IMR-90 (cell line): ENCODE measurements around the gene FLT1. TPM values are rescaled to one million over a fixed set of nuclear protein-coding genes. Genes with fewer than 3 reads are reported as not detected.

ENCODE experiments used
- ATAC-seq: fragments of 200-7000 bp; cut with Tn5 transposase; 2 replicates; pipeline ENCODE4 v1.9.1; 2020; ENCODE audit warnings: low read depth, mild to moderate bottlenecking, moderate library complexity
- BruUV-seq: library from RNA; stranded (reverse); fragments of 400-500 nt; replicated peaks from 2 replicates; lab custom pipeline; 2021; lab: Mats Ljungman, UMichigan
- CTCF ChIA-PET: fragments of 300-600 bp; formaldehyde crosslinking; extraction: SDS; loops from one replicate; lab custom pipeline; 2021; ENCODE audit warnings: antibody characterized with exemption; lab: Yijun Ruan, JAX
- POLR2A ChIA-PET: fragments of 300-600 bp; sonication (Branson Sonifier 250); formaldehyde crosslinking; loops from one replicate; lab custom pipeline; 2022; ENCODE audit warnings: antibody characterized with exemption; ENCODE audit not compliant: unreplicated experiment; lab: Charles Lee
- DNase-seq: peaks from one replicate; pipeline ENCODE4 v3.0.0; 2013
- H2AFZ ChIP-seq: replicated peaks from 2 replicates; pipeline ENCODE3; 2013; ENCODE audit warnings: low read length, mild to moderate bottlenecking; ENCODE audit not compliant: poor library complexity
- H2AK5ac ChIP-seq: 2 replicates; pipeline ENCODE4 v1.6.1; 2013; ENCODE audit warnings: low read depth, low read length, inconsistent platforms
- H2AK9ac ChIP-seq: replicated peaks from 2 replicates; pipeline ENCODE3; 2013; ENCODE audit warnings: mild to moderate bottlenecking, low read depth, low read length, moderate library complexity; ENCODE audit not compliant: poor library complexity
- H2BK120ac ChIP-seq: 2 replicates; pipeline ENCODE4 v1.6.1; 2013; ENCODE audit warnings: low read depth, low read length, inconsistent platforms
- H2BK15ac ChIP-seq: 3 replicates; pipeline ENCODE4 v1.6.1; 2013; ENCODE audit warnings: low read depth, low read length, inconsistent platforms
- H2BK20ac ChIP-seq: 2 replicates; pipeline ENCODE4 v1.6.1; 2013; ENCODE audit warnings: low read depth, mild to moderate bottlenecking, inconsistent platforms, low read length, moderate library complexity
- H2BK5ac ChIP-seq: 2 replicates; pipeline ENCODE4 v1.6.1; 2013; ENCODE audit warnings: mild to moderate bottlenecking, low read depth, low read length, inconsistent platforms; ENCODE audit not compliant: poor library complexity, severe bottlenecking
- H3K14ac ChIP-seq: replicated peaks from 2 replicates; pipeline ENCODE4 v1.6.1; 2013; ENCODE audit warnings: low read depth, low read length, inconsistent platforms
- H3K18ac ChIP-seq: 2 replicates; pipeline ENCODE4 v1.6.1; 2013; ENCODE audit warnings: low read depth, low read length, control low read depth
- H3K23ac ChIP-seq: 2 replicates; pipeline ENCODE4 v1.6.1; 2013; ENCODE audit warnings: low read depth, low read length, inconsistent platforms
- H3K27ac ChIP-seq: 2 replicates; pipeline ENCODE4 v1.5.1; 2013; ENCODE audit warnings: mild to moderate bottlenecking, control low read depth, low read length; ENCODE audit not compliant: insufficient read depth
- H3K27me3 ChIP-seq: 2 replicates; pipeline ENCODE4 v1.6.1; 2013; ENCODE audit warnings: low read length; ENCODE audit not compliant: control insufficient read depth, insufficient read depth
- H3K36me3 ChIP-seq: 2 replicates; pipeline ENCODE4 v1.6.1; 2013; ENCODE audit warnings: low read length, mixed read lengths; ENCODE audit not compliant: control insufficient read depth, insufficient read depth
- H3K4ac ChIP-seq: 2 replicates; pipeline ENCODE4 v1.6.1; 2013; ENCODE audit warnings: low read depth, low read length, inconsistent platforms
- H3K4me1 ChIP-seq: 2 replicates; pipeline ENCODE4 v1.6.1; 2013; ENCODE audit warnings: low read length, mixed read lengths; ENCODE audit not compliant: control insufficient read depth, insufficient read depth
- H3K4me2 ChIP-seq: 2 replicates; pipeline ENCODE4 v1.6.1; 2013; ENCODE audit warnings: low read depth, mild to moderate bottlenecking, control low read depth, low read length, moderate library complexity
- H3K4me3 ChIP-seq: 2 replicates; pipeline ENCODE4 v1.5.1; 2013; ENCODE audit warnings: low read depth, mild to moderate bottlenecking, control low read depth, low read length, moderate library complexity; ENCODE audit not compliant: insufficient read depth
- H3K56ac ChIP-seq: 2 replicates; pipeline ENCODE4 v1.6.1; 2013; ENCODE audit warnings: low read length, inconsistent platforms; ENCODE audit not compliant: insufficient read depth; ENCODE audit errors: extremely low read depth
- H3K79me1 ChIP-seq, 2 experiments: 2 replicates each; pipeline ENCODE4 v1.6.1; 2013; ENCODE audit warnings: low read length in 2 of 2, inconsistent platforms in 1 of 2, low read depth in 1 of 2
- H3K9ac ChIP-seq: 2 replicates; pipeline ENCODE4 v1.6.1; 2013; ENCODE audit warnings: low read depth, low read length, control low read depth
- H3K9me1 ChIP-seq: 2 replicates; pipeline ENCODE4 v1.6.1; 2013; ENCODE audit warnings: low read length, inconsistent platforms; ENCODE audit not compliant: insufficient read depth
- H3K9me3 ChIP-seq: 2 replicates; pipeline ENCODE4 v1.6.1; 2013; ENCODE audit warnings: low read length; ENCODE audit not compliant: control insufficient read depth, insufficient read depth
- H4K20me1 ChIP-seq: 2 replicates; pipeline ENCODE4 v1.6.1; 2013; ENCODE audit warnings: low read length, inconsistent platforms; ENCODE audit not compliant: insufficient read depth
- H4K5ac ChIP-seq: 2 replicates; pipeline ENCODE4 v1.6.1; 2013; ENCODE audit warnings: mild to moderate bottlenecking, low read depth, low read length, control low read depth
- H4K8ac ChIP-seq, 2 experiments: 2 replicates each; pipeline ENCODE4 v1.6.1; 2013; ENCODE audit warnings: low read depth in 2 of 2, low read length in 2 of 2, control low read depth in 1 of 2, inconsistent platforms in 1 of 2
- H4K91ac ChIP-seq: 2 replicates; pipeline ENCODE4 v1.6.1; 2013; ENCODE audit warnings: low read depth, low read length, inconsistent platforms; ENCODE audit not compliant: insufficient read depth
- BHLHE40 ChIP-seq: fragments of 150-350 bp; IDR thresholded peaks from 2 replicates; pipeline ENCODE4 v1.6.1; 2016; ENCODE audit warnings: mild to moderate bottlenecking, low read depth, low read length
- CEBPB ChIP-seq: IDR thresholded peaks from 2 replicates; pipeline ENCODE4 v1.6.1; 2012; ENCODE audit warnings: low read depth, low read length, improper control_type of control experiment
- CHD1 ChIP-seq: IDR thresholded peaks from 2 replicates; pipeline ENCODE4 v1.6.1; 2012; ENCODE audit warnings: low read depth, low read length, improper control_type of control experiment
- CTCF ChIP-seq: conservative IDR thresholded peaks from 2 replicates; pipeline ENCODE4 v1.5.1; 2012; ENCODE audit warnings: mild to moderate bottlenecking, low read depth, low read length, improper control_type of control experiment
- ELK1 ChIP-seq: fragments of 150-350 bp; IDR thresholded peaks from 2 replicates; pipeline ENCODE4 v1.6.1; 2016; ENCODE audit warnings: low read depth, mild to moderate bottlenecking, low read length, moderate library complexity, borderline replicate concordance
- FOS ChIP-seq: fragments of 150-350 bp; IDR thresholded peaks from 2 replicates; pipeline ENCODE4 v1.6.1; 2016; ENCODE audit warnings: low read depth, low read length
- MAFK ChIP-seq: IDR thresholded peaks from 2 replicates; pipeline ENCODE4 v1.6.1; 2012; ENCODE audit warnings: low read depth, low read length, improper control_type of control experiment
- MXI1 ChIP-seq: IDR thresholded peaks from 2 replicates; pipeline ENCODE4 v1.6.1; 2012; ENCODE audit warnings: low read depth, mild to moderate bottlenecking, low read length, moderate library complexity, borderline replicate concordance
- NFE2L2 ChIP-seq: fragments of 150-350 bp; IDR thresholded peaks from 2 replicates; pipeline ENCODE4 v1.6.1; 2016; ENCODE audit warnings: low read depth, mild to moderate bottlenecking, low read length
- POLR2A ChIP-seq: IDR thresholded peaks from 2 replicates; pipeline ENCODE4 v1.6.1; 2012; ENCODE audit warnings: mild to moderate bottlenecking, low read depth, low read length
- RAD21 ChIP-seq: IDR thresholded peaks from 2 replicates; pipeline ENCODE4 v1.6.1; 2012; ENCODE audit warnings: low read length, improper control_type of control experiment
- USF2 ChIP-seq: fragments of 150-350 bp; IDR thresholded peaks from 2 replicates; pipeline ENCODE4 v1.6.1; 2017; ENCODE audit warnings: mild to moderate bottlenecking, antibody characterized with exemption, low read length, low read depth
- WGBS, 2 experiments: methylation state at CpG; one replicate each; pipeline versions ENCODE4 v1.1.5 to v1.1.7; 2013; ENCODE audit warnings: missing lambda C conversion rate in 2 of 2; ENCODE audit not compliant: insufficient read length in 1 of 2; ENCODE audit errors: extremely low coverage in 2 of 2; 5-methylcytosine and 5-hydroxymethylcytosine counted together
- dilution Hi-C: fragments of 300-500 bp; cut with HindIII; formaldehyde crosslinking; loops from one replicate; pipeline ENCODE4 v1.14.3; 2018; ENCODE audit warnings: low sequenced_read_pairs; ENCODE audit not compliant: unreplicated experiment
- in situ Hi-C: fragments of 300-500 bp; cut with MboI; formaldehyde crosslinking; loops from 3 replicates; pipeline ENCODE4 v1.14.3; 2019; ENCODE audit warnings: low sequenced_read_pairs, inconsistent platforms, mixed read lengths
- intact Hi-C: fragments of 100-400 bp; cut with micrococcal nuclease; formaldehyde crosslinking; loops from 2 replicates; pipeline ENCODE4 v1.10.0; 2022
- polyA plus RNA-seq, 3 experiments: library from polyadenylated mRNA; depleted of rRNA; stranded (reverse); fragments of >200 nt; gene quantifications; 2 replicates each; pipeline ENCODE4 v1.2.3, GENCODE V29; 2012; ENCODE audit warnings: low replicate concordance in 1 of 3
- total RNA-seq: library from RNA; depleted of rRNA; stranded (reverse); fragments of >200 nt; gene quantifications from 2 replicates; pipeline ENCODE4 v1.2.3, GENCODE V29; 2012

Gene FLT1
- total and polyA plus RNA-seq, 2 of the 4 experiments (the other 2 are of a cell fraction): 4.5 to 10.4 TPM

- peak overlapping the region; percentile 35; the same call in 1 of the 2 replicates for H4K91ac ChIP-seq
- peaks cover 5% of the 10 kb centered on the region; the same call in 1 of the 2 replicates for H3K27me3 ChIP-seq
- peaks cover 2% of the 10 kb centered on the region; the same call in 1 of the 2 replicates for H3K4me1 ChIP-seq
- no peak overlapping the region for H3K4me2 ChIP-seq
- peaks cover 5% of the 10 kb centered on the region; the same call in 1 of the 2 replicates for H4K20me1 ChIP-seq
- ATAC-seq: no peak
- 0 out of 4 replicates have a peak overlapping the region, but pooled peaks of 1 of the 2 experiments have one; percentile 55 for H4K8ac ChIP-seq
- in situ Hi-C loops (loop anchor here (5.0 to 10.0 kb wide), 2 partner anchors 320 to 472 kb away; no protein-coding TSS in a partner anchor), intact Hi-C loops (loop anchor here (5.0 kb wide), 3 partner anchors 155 to 185 kb away; partner anchors contain the start of genes FLT1 and PAN3), dilution Hi-C loops (no loop called here)
- no peak overlapping the region for H3K9ac ChIP-seq
- peak overlapping the region; percentile 61; the same call in 1 of the 2 replicates for H2AK5ac ChIP-seq
- H3K9me3 ChIP-seq: no peaks in the 10 kb centered on the region
- peak overlapping the region; percentile 69; the same call in 1 of the 2 replicates for H2BK120ac ChIP-seq
- no peak overlapping the region for H4K5ac ChIP-seq
- no peak overlapping the region for H3K4me3 ChIP-seq
- H2AK9ac ChIP-seq: no peak overlapping the region
- 91% methylated on average over 5 of the region's 11 CpGs; no CpG with 5 or more reads in 1 of the 2 experiments for WGBS, 2 experiments
- H3K14ac ChIP-seq: peak overlapping the region; percentile 27
- H3K23ac ChIP-seq: peak overlapping the region; percentile 74; the same call in 1 of the 2 replicates
- H3K79me1 ChIP-seq: no peaks in the 10 kb centered on the region
- CTCF ChIA-PET: no interaction called here
- no peaks in the 10 kb centered on the region for H3K36me3 ChIP-seq
- peak; percentile 42 for DNase-seq
- H3K27ac ChIP-seq: no peak overlapping the region
- no TSS peak for BruUV-seq
- no peak overlapping the region for H3K56ac ChIP-seq
- POLR2A ChIA-PET: no interaction called here
- peak overlapping the region; percentile 67; the same call in 1 of the 2 replicates for H2BK20ac ChIP-seq
- H2AFZ ChIP-seq: peak overlapping the region; percentile 47
- 0 out of 3 replicates have a peak overlapping the region, but pooled peaks have one; percentile 38 for H2BK15ac ChIP-seq
- peak overlapping the region; percentile 46; the same call in 1 of the 2 replicates for H3K18ac ChIP-seq
- H2BK5ac ChIP-seq: no peak overlapping the region
- TF ChIP-seq CEBPB: no peak
- TF ChIP-seq FOS: no peak
- TF ChIP-seq CTCF: no peak
- no peak for TF ChIP-seq BHLHE40
- no peak for TF ChIP-seq ELK1
- TF ChIP-seq MAFK: no peak
- no peak for TF ChIP-seq POLR2A
- TF ChIP-seq USF2: no peak
- no peak for TF ChIP-seq RAD21
- no peak for TF ChIP-seq CHD1
- TF ChIP-seq NFE2L2: no peak
- no peak for TF ChIP-seq MXI1
- no peaks in the 10 kb centered on the region; the same call in 1 of the 2 replicates for H3K9me1 ChIP-seq
- H3K4ac ChIP-seq: peak overlapping the region; percentile 42
Measured at GRCh38 chr13:28322256-28322905, 172.5 kb downstream of the FLT1 start.
